Amniotic stem cell (primary cell): ENCODE data around the gene CPN1.

ENCODE experiments used
- DNase-seq: peaks from one replicate; lab custom pipeline; 2025; lab: John Stamatoyannopoulos, UW

CPN1 gene

GRCh38 chr10:99996671-99997648, 84.7 kb downstream of the CPN1 start:
- no peak for DNase-seq

DNA sequence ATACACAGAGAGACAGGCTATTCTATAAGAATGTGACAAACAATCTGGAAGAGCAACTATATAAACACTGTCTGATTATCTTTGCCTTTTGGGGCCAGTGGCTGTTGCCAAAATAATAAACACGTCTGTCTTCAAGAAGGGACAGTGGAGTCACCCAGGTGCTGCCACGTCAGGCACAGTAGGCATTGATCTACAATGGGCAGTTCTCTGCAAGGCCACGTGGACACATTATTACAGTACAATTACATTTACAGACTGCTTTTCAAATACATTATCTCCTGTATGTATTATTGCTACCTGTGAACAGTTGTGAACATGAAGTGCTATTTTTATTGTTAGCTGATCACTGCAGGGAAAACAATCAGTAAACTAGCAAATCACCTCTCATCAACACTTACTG, 86.0 kb downstream of the CPN1 start:
- DNase-seq, result no peak

DNA sequence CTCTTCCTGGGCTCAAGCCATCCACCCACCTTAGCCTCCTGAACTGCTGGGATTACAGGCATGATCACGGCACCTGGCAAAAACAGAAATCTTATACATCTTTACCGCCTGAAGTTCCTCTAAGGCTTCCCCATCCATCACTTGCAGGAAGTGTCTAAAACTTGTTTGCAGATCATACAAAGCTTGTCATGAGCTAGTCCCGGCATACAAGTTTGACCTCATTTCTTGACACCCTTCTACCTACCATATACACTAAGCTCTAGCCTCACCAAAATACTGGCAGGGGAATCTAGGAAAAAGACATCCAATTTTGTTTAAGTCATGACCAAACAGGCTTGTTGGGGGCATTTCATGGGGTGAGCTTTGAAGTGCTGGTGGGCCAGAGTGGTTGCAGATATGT, 86.4 kb downstream of the CPN1 start:
- DNase-seq, result no peak

DNA sequence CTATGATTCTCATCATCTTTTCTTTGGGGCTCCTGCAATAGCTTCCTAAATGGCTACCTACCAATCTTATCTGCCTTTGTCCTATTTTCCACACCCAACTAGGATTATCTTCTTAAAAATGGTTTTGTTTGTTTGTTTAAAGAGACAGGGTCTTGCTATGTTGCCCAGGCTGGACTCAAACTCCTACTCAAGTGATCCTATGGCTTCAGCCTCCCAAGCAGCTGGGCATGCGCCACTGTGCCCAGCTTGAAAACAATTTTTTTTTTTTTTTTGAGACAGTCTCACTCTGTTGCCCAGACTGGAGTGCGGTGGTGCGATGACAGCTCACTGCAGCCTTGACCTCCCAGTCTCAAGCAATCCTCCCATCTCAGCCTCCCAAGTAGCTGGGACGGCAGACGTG, 86.9 kb downstream of the CPN1 start:
- DNase-seq, result no peak

GRCh38 chr10:99993701-99994689, 87.7 kb downstream of the CPN1 start:
- DNase-seq, result peak; percentile 64
